GM23338 (cell line): ENCODE data around the gene PPL. TPM values are rescaled to one million over a fixed set of nuclear protein-coding genes. Genes with fewer than 3 reads are reported as not detected.

ENCODE experiments used
- ATAC-seq: fragments of 200-7000 bp; cut with Tn5 transposase; 3 replicates; pipeline ENCODE4 v1.9.1; 2020
- DNase-seq: peaks from one replicate; pipeline ENCODE4 v3.0.0-alpha.2; 2015; ENCODE audit warnings: low spot score
- H2AFZ ChIP-seq: fragments of 200-600 bp; sonication (generic); 2 replicates; pipeline ENCODE4 v1.8.0; 2016; ENCODE audit warnings: antibody characterized with exemption, mild to moderate bottlenecking, moderate library complexity
- H3F3A ChIP-seq: fragments of 200-600 bp; sonication (generic); replicated peaks from 2 replicates; pipeline ENCODE4 v1.8.0; 2017; ENCODE audit warnings: antibody characterized with exemption, mixed run types, low read depth
- H3K27ac ChIP-seq: fragments of 200-600 bp; sonication (generic); 2 replicates; pipeline ENCODE4 v1.6.1; 2016; ENCODE audit warnings: low read depth
- H3K27me3 ChIP-seq: fragments of 200-600 bp; sonication (generic); 2 replicates; pipeline ENCODE4 v1.8.0; 2016; ENCODE audit warnings: mild to moderate bottlenecking, mixed run types, moderate library complexity; ENCODE audit not compliant: insufficient read depth
- H3K36me3 ChIP-seq: fragments of 200-600 bp; sonication (generic); 2 replicates; pipeline ENCODE4 v1.8.0; 2016; ENCODE audit warnings: mild to moderate bottlenecking; ENCODE audit not compliant: insufficient read depth
- H3K4me1 ChIP-seq: fragments of 200-600 bp; sonication (generic); 2 replicates; pipeline ENCODE4 v1.8.0; 2016; ENCODE audit warnings: mild to moderate bottlenecking, moderate library complexity; ENCODE audit not compliant: insufficient read depth
- H3K4me2 ChIP-seq: fragments of 200-600 bp; sonication (generic); 2 replicates; pipeline ENCODE4 v1.7.1; 2017; ENCODE audit warnings: mixed run types
- H3K4me3 ChIP-seq: fragments of 200-600 bp; sonication (generic); 2 replicates; pipeline ENCODE4 v1.6.1; 2016; ENCODE audit warnings: mixed run types
- H3K79me2 ChIP-seq: fragments of 200-600 bp; sonication (generic); replicated peaks from 2 replicates; pipeline ENCODE4 v1.8.0; 2017; ENCODE audit warnings: mild to moderate bottlenecking; ENCODE audit not compliant: insufficient read depth
- H3K9me2 ChIP-seq: fragments of 200-600 bp; sonication (generic); 2 replicates; pipeline ENCODE4 v1.8.0; 2017; ENCODE audit not compliant: insufficient read depth
- H4K20me1 ChIP-seq: fragments of 200-600 bp; sonication (generic); replicated peaks from 2 replicates; pipeline ENCODE4 v1.8.0; 2017; ENCODE audit warnings: mild to moderate bottlenecking; ENCODE audit not compliant: insufficient read depth
- H3K27ac Mint-ChIP-seq: 2 replicates; pipeline ENCODE4 v1.8.0; 2020; ENCODE audit warnings: inconsistent platforms, mild to moderate bottlenecking, moderate library complexity, mixed read lengths
- H3K27me3 Mint-ChIP-seq: 3 replicates; pipeline ENCODE4 v1.8.0; 2022; ENCODE audit warnings: low read depth, mild to moderate bottlenecking, moderate library complexity, mixed read lengths, inconsistent platforms; ENCODE audit not compliant: insufficient read depth, poor library complexity
- H3K36me3 Mint-ChIP-seq: 3 replicates; pipeline ENCODE4 v1.8.0; 2021; ENCODE audit warnings: low read depth, mild to moderate bottlenecking, inconsistent platforms, moderate library complexity, mixed read lengths
- H3K4me1 Mint-ChIP-seq: 3 replicates; pipeline ENCODE4 v1.8.0; 2020; ENCODE audit warnings: mild to moderate bottlenecking, inconsistent platforms, mixed read lengths
- H3K4me3 Mint-ChIP-seq: 3 replicates; pipeline ENCODE4 v1.8.0; 2021; ENCODE audit warnings: moderate library complexity, mild to moderate bottlenecking, inconsistent platforms, mixed read lengths
- H3K9me3 Mint-ChIP-seq: 3 replicates; pipeline ENCODE4 v1.8.0; 2020; ENCODE audit warnings: moderate library complexity, mild to moderate bottlenecking, inconsistent platforms, mixed read lengths
- CREB1 ChIP-seq: fragments of 250-450 bp; sonication (Bioruptor Pico); IDR thresholded peaks from 2 replicates; pipeline ENCODE4 v1.5.0; 2020; ENCODE audit warnings: low read depth, mild to moderate bottlenecking, moderate library complexity
- EZH2phosphoT487 ChIP-seq: fragments of 200-600 bp; sonication (generic); IDR thresholded peaks from one replicate; pipeline ENCODE4 v1.8.1; 2018; ENCODE audit warnings: antibody characterized with exemption; ENCODE audit not compliant: unreplicated experiment
- JUNB ChIP-seq: IDR thresholded peaks from one replicate; pipeline ENCODE4 v1.6.1; 2016; ENCODE audit warnings: antibody characterized with exemption; ENCODE audit not compliant: unreplicated experiment
- NANOG ChIP-seq: IDR thresholded peaks from 2 replicates; pipeline ENCODE4 v1.6.1; 2016; ENCODE audit warnings: antibody characterized with exemption, borderline replicate concordance
- POLR2AphosphoS5 ChIP-seq: IDR thresholded peaks from 2 replicates; pipeline ENCODE4 v1.6.1; 2016; ENCODE audit warnings: antibody characterized with exemption, low read depth
- STAT1 ChIP-seq: IDR thresholded peaks from one replicate; pipeline ENCODE4 v1.6.1; 2016; ENCODE audit warnings: antibody characterized with exemption; ENCODE audit not compliant: unreplicated experiment
- ZNF114 ChIP-seq: fragments of 250-450 bp; sonication (Bioruptor Pico); IDR thresholded peaks from 2 replicates; pipeline ENCODE4 v1.5.0; 2020; ENCODE audit warnings: mild to moderate bottlenecking, moderate library complexity
- ZNF331 ChIP-seq: fragments of 250-450 bp; sonication (Bioruptor Pico); IDR thresholded peaks from 2 replicates; pipeline ENCODE4 v1.5.0; 2020; ENCODE audit warnings: low read depth, mild to moderate bottlenecking, moderate library complexity
- polyA plus RNA-seq: library from polyadenylated mRNA; unstranded; fragments of >200 nt; fragmentation: Nextera tagmentation; extraction: Ambion mirVana; gene quantifications from 2 replicates; pipeline ENCODE4 v1.2.1, GENCODE V29; 2016
- total RNA-seq: library from RNA; depleted of rRNA; stranded (reverse); fragments of >200 nt; shearing (Covaris generic); gene quantifications from 2 replicates; pipeline ENCODE4 v1.2.3, GENCODE V29; 2014
- TF ChIP-seq, protein P1 (sequence below): IDR thresholded peaks from 2 replicates; pipeline ENCODE4 v1.6.1; 2016; ENCODE audit warnings: antibody characterized with exemption
- TF ChIP-seq, protein P2 (sequence below), 2 experiments: fragments of 200-600 bp in 1 of 2; sonication (generic) in 1 of 2; conservative IDR thresholded peaks; 2 replicates each; pipeline versions ENCODE4 v1.5.1 to v1.6.1; 2016 to 2017; ENCODE audit warnings: antibody characterized with exemption in 2 of 2, low read depth in 2 of 2, mild to moderate bottlenecking in 2 of 2, moderate library complexity in 1 of 2
- TF ChIP-seq, protein P3 (sequence below): IDR thresholded peaks from one replicate; pipeline ENCODE4 v1.6.1; 2018; ENCODE audit warnings: antibody characterized with exemption; ENCODE audit not compliant: unreplicated experiment
- TF ChIP-seq, protein P4 (sequence below): fragments of 250-450 bp; sonication (Bioruptor Pico); IDR thresholded peaks from 2 replicates; pipeline ENCODE4 v1.5.0; 2020; ENCODE audit warnings: mild to moderate bottlenecking, moderate library complexity

PPL gene
- total and polyA plus RNA-seq, 2 experiments from 2014 or later: 10.6 to 31.7 TPM

DNA sequence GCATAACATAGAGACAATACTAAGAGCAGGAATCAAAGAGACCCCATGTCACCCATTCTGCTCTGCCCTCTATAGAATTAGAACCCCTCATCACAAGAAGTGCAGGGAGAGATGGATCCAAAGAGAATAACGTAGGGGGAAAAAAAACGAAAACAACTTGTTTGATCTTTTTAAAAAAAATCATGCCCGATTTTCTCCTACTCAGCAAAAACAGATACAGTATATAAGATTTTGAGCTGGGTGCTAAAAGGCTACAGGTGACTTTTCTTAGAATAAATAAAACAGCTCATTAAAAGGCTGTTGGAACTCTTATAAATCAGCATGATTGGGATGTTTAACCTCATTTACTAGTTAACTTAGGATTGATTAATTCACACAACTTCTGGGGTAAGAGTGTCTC, 72.2 kb downstream of the PPL start (continued):
- TF ChIP-seq EZH2phosphoT487: no peak
- TF ChIP-seq NANOG: no peak
- TF ChIP-seq, protein P1, sequence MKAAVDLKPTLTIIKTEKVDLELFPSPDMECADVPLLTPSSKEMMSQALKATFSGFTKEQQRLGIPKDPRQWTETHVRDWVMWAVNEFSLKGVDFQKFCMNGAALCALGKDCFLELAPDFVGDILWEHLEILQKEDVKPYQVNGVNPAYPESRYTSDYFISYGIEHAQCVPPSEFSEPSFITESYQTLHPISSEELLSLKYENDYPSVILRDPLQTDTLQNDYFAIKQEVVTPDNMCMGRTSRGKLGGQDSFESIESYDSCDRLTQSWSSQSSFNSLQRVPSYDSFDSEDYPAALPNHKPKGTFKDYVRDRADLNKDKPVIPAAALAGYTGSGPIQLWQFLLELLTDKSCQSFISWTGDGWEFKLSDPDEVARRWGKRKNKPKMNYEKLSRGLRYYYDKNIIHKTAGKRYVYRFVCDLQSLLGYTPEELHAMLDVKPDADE: no peak
- TF ChIP-seq, protein P2, sequence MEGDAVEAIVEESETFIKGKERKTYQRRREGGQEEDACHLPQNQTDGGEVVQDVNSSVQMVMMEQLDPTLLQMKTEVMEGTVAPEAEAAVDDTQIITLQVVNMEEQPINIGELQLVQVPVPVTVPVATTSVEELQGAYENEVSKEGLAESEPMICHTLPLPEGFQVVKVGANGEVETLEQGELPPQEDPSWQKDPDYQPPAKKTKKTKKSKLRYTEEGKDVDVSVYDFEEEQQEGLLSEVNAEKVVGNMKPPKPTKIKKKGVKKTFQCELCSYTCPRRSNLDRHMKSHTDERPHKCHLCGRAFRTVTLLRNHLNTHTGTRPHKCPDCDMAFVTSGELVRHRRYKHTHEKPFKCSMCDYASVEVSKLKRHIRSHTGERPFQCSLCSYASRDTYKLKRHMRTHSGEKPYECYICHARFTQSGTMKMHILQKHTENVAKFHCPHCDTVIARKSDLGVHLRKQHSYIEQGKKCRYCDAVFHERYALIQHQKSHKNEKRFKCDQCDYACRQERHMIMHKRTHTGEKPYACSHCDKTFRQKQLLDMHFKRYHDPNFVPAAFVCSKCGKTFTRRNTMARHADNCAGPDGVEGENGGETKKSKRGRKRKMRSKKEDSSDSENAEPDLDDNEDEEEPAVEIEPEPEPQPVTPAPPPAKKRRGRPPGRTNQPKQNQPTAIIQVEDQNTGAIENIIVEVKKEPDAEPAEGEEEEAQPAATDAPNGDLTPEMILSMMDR (conservative IDR thresholded peaks at IDR 0.05; ENCODE audit: low read depth in 2 of 2): no peak
- TF ChIP-seq CREB1 (CRISPR knock-in tag): no peak
- TF ChIP-seq JUNB: no peak
- TF ChIP-seq ZNF331 (CRISPR knock-in tag): no peak
- no peak for TF ChIP-seq ZNF114
- no peak for TF ChIP-seq POLR2AphosphoS5
- TF ChIP-seq, protein P3, sequence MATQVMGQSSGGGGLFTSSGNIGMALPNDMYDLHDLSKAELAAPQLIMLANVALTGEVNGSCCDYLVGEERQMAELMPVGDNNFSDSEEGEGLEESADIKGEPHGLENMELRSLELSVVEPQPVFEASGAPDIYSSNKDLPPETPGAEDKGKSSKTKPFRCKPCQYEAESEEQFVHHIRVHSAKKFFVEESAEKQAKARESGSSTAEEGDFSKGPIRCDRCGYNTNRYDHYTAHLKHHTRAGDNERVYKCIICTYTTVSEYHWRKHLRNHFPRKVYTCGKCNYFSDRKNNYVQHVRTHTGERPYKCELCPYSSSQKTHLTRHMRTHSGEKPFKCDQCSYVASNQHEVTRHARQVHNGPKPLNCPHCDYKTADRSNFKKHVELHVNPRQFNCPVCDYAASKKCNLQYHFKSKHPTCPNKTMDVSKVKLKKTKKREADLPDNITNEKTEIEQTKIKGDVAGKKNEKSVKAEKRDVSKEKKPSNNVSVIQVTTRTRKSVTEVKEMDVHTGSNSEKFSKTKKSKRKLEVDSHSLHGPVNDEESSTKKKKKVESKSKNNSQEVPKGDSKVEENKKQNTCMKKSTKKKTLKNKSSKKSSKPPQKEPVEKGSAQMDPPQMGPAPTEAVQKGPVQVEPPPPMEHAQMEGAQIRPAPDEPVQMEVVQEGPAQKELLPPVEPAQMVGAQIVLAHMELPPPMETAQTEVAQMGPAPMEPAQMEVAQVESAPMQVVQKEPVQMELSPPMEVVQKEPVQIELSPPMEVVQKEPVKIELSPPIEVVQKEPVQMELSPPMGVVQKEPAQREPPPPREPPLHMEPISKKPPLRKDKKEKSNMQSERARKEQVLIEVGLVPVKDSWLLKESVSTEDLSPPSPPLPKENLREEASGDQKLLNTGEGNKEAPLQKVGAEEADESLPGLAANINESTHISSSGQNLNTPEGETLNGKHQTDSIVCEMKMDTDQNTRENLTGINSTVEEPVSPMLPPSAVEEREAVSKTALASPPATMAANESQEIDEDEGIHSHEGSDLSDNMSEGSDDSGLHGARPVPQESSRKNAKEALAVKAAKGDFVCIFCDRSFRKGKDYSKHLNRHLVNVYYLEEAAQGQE: no peak

DNA sequence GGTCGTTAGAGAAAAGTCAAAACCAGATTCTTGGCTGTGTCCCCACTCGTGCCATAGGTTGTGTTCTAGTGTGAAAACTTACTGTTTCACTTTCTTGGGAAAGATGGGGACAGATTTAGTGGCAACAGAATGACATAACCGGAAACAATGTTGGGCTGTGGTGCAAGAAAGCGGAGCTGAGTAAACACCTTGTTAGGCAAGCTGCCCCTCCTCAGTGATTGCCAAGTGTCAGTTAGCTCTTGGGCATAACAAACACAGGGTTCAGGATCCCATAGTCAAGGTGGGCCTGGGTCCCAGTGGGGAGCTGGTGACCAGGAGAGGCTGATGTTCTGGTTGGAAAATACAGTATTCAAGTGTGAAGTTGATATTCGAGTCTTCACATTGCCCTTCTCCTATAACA, 74.3 kb downstream of the PPL start:
- H3K27ac Mint-ChIP-seq: no peak overlapping the region
- H3K79me2 ChIP-seq: peaks cover 57% of the 10 kb centered on the region
- H3K27ac ChIP-seq: no peak overlapping the region
- no peaks in the 10 kb centered on the region for H3K27me3 ChIP-seq
- H3K9me2 ChIP-seq: no peaks in the 10 kb centered on the region
- H3K4me3 ChIP-seq: no peak overlapping the region
- peaks cover 2% of the 10 kb centered on the region for H3K27me3 Mint-ChIP-seq
- H3K36me3 Mint-ChIP-seq: peaks cover 45% of the 10 kb centered on the region
- H3K36me3 ChIP-seq: peaks cover 28% of the 10 kb centered on the region
- no peak overlapping the region for H3K4me3 Mint-ChIP-seq
- H4K20me1 ChIP-seq: peaks cover 43% of the 10 kb centered on the region
- 0 out of 2 replicates have a peak, but pooled peaks cover 7% of the 10 kb centered on the region for H3F3A ChIP-seq
- no peak for ATAC-seq
- H2AFZ ChIP-seq: no peak overlapping the region
- no peaks in the 10 kb centered on the region for H3K9me3 Mint-ChIP-seq
- H3K4me2 ChIP-seq: no peak overlapping the region
- DNase-seq: no peak
- H3K4me1 ChIP-seq: no peaks in the 10 kb centered on the region
- no peaks in the 10 kb centered on the region for H3K4me1 Mint-ChIP-seq
- TF ChIP-seq CREB1 (CRISPR knock-in tag): no peak
- TF ChIP-seq STAT1: no peak
- TF ChIP-seq, protein P4, sequence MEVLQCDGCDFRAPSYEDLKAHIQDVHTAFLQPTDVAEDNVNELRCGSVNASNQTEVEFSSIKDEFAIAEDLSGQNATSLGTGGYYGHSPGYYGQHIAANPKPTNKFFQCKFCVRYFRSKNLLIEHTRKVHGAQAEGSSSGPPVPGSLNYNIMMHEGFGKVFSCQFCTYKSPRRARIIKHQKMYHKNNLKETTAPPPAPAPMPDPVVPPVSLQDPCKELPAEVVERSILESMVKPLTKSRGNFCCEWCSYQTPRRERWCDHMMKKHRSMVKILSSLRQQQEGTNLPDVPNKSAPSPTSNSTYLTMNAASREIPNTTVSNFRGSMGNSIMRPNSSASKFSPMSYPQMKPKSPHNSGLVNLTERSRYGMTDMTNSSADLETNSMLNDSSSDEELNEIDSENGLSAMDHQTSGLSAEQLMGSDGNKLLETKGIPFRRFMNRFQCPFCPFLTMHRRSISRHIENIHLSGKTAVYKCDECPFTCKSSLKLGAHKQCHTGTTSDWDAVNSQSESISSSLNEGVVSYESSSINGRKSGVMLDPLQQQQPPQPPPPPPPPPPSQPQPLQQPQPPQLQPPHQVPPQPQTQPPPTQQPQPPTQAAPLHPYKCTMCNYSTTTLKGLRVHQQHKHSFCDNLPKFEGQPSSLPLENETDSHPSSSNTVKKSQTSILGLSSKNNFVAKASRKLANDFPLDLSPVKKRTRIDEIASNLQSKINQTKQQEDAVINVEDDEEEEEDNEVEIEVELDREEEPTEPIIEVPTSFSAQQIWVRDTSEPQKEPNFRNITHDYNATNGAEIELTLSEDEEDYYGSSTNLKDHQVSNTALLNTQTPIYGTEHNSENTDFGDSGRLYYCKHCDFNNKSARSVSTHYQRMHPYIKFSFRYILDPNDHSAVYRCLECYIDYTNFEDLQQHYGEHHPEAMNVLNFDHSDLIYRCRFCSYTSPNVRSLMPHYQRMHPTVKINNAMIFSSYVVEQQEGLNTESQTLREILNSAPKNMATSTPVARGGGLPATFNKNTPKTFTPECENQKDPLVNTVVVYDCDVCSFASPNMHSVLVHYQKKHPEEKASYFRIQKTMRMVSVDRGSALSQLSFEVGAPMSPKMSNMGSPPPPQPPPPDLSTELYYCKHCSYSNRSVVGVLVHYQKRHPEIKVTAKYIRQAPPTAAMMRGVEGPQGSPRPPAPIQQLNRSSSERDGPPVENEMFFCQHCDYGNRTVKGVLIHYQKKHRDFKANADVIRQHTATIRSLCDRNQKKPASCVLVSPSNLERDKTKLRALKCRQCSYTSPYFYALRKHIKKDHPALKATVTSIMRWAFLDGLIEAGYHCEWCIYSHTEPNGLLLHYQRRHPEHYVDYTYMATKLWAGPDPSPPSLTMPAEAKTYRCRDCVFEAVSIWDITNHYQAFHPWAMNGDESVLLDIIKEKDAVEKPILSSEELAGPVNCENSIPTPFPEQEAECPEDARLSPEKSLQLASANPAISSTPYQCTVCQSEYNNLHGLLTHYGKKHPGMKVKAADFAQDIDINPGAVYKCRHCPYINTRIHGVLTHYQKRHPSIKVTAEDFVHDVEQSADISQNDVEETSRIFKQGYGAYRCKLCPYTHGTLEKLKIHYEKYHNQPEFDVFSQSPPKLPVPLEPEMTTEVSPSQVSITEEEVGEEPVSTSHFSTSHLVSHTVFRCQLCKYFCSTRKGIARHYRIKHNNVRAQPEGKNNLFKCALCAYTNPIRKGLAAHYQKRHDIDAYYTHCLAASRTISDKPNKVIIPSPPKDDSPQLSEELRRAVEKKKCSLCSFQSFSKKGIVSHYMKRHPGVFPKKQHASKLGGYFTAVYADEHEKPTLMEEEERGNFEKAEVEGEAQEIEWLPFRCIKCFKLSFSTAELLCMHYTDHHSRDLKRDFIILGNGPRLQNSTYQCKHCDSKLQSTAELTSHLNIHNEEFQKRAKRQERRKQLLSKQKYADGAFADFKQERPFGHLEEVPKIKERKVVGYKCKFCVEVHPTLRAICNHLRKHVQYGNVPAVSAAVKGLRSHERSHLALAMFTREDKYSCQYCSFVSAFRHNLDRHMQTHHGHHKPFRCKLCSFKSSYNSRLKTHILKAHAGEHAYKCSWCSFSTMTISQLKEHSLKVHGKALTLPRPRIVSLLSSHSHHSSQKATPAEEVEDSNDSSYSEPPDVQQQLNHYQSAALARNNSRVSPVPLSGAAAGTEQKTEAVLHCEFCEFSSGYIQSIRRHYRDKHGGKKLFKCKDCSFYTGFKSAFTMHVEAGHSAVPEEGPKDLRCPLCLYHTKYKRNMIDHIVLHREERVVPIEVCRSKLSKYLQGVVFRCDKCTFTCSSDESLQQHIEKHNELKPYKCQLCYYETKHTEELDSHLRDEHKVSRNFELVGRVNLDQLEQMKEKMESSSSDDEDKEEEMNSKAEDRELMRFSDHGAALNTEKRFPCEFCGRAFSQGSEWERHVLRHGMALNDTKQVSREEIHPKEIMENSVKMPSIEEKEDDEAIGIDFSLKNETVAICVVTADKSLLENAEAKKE: no peak
- TF ChIP-seq, protein P1: no peak
- no peak for TF ChIP-seq EZH2phosphoT487
- no peak for TF ChIP-seq ZNF114
- no peak for TF ChIP-seq JUNB
